ENCODE results near the gene WDR5.

Gene WDR5

DNA sequence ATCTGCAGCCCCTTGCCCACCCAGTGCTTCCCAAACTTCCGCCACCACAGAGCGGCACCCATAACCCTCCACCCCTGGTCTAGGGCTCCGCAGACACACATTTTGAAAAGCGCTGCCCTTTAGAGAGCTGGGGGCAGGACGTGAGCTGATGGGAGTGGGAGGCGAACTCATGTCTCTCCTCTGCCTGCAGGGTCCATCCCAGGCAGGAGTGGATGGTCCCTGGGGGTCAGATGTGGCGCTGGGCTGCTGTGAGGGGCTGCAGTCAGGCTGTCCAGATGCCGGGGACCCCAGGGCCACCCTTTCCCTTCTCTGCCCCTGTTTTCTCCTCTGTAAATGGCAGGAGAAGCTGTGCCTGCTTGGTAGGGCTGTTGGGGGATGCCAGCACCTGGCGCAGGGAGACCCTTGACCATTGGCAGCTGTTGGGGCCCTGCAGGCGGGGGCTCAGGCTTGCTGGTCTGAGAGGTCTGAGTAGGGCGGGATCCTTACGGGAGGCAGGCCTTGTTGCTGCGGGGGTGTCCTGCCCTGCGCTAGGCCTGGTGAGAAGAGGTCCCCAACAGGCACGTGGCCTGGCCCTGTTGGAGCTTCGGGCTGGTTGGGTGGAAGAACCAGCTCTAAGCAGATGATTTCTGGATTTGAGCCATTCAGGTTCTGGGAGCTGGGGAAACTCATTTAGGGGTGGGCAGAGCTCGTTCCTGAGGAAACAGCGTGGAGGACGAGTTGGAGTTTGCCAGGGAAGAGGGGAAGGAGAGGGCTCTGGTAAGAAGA is 38.8 kb downstream of the WDR5 start:
- Histone ChIP-seq H3K27ac (ENCODE audit: low read depth, low read length) (no peak overlapping the region), H3K27me3 (ENCODE audit: control insufficient read depth, insufficient read depth, low read length) (peaks cover 13% of the 10 kb centered on the region), H3K4me3 (ENCODE audit: low read length) (no peak overlapping the region), H3K4me1 (ENCODE audit: control insufficient read depth, insufficient read depth, low read length) (peaks cover 3% of the 10 kb centered on the region), H3K9ac (ENCODE audit: low read length) (no peak overlapping the region), H3K36me3 (ENCODE audit: control insufficient read depth, insufficient read depth, low read length) (no peaks in the 10 kb centered on the region)

DNA sequence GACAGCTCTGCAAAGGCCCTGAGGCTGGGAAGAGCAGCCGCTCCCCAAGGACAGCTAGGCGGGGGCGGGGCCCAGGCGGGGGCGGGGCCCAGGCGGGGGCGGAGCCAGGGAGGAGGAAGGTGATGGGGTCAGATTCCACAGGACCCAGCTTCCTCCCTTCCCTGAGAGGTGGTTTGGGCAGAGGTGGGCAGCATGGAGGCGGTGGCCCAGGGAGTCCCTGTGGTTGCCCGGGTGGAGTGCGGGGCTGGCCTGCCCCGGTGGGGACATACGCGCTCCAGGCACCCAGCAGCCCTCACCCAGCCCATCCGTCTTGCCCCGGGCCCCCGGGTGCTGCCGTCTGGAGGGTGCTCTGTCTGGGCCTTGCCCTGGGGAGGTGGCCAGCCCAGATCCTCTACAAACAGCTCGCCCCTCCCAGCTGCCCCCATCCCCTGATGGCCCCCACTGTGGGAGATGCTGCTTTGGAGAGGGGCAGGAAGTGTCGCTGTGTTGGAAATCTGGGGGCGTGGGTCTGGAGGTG is 39.5 kb downstream of the WDR5 start:
- Histone ChIP-seq H3K9ac (ENCODE audit: low read length) (no peak overlapping the region), H3K27me3 (ENCODE audit: control insufficient read depth, insufficient read depth, low read length) (peaks cover 16% of the 10 kb centered on the region), H3K4me1 (ENCODE audit: control insufficient read depth, insufficient read depth, low read length) (peaks cover 3% of the 10 kb centered on the region), H3K27ac (ENCODE audit: low read depth, low read length) (no peak overlapping the region), H3K36me3 (ENCODE audit: control insufficient read depth, insufficient read depth, low read length) (no peaks in the 10 kb centered on the region), H3K4me3 (ENCODE audit: low read length) (no peak overlapping the region)

DNA sequence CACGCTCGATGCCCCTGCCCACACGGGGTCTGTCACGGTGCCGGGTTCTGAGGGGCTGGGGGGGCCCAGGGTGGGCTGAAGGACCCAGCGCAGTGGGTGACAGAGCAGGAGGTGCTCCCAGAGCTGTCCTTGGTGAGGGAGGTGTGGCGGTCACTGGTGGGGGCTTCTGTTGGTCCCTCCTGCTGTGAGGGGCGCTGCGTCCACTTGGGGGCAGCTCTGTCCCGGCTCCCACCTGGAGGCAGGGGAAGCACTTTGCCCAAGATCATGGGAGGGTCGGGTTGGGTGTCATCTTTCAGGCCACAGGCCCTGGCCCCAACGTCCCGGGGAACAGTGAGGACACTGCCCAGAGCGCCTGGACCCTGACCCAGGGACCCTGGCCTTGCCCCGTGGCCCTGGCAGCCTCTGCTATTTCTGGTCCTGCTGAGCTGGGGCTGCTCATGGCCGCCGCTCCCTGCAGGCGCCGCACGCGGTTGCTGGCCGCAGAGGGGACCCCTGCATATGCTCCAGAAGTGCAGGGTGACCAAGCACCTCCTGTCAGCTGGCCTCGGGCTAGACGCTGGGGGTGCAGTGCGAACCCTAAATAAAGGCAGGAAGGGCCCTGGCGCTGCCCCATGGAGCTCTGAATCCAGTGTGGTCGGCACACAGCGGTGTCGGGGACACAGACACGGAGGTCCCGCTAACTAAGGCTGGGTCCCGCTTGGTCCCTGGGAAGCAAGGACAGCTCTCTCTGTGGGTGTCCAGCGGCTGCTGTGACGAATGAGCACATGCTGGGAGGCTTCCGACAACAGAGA is 40.1 kb downstream of the WDR5 start:
- Histone ChIP-seq H3K9ac (ENCODE audit: low read length) (no peak overlapping the region), H3K4me1 (ENCODE audit: control insufficient read depth, insufficient read depth, low read length) (peaks cover 3% of the 10 kb centered on the region), H3K4me3 (ENCODE audit: low read length) (no peak overlapping the region), H3K36me3 (ENCODE audit: control insufficient read depth, insufficient read depth, low read length) (no peaks in the 10 kb centered on the region), H3K27me3 (ENCODE audit: control insufficient read depth, insufficient read depth, low read length) (peaks cover 16% of the 10 kb centered on the region), H3K27ac (ENCODE audit: low read depth, low read length) (no peak overlapping the region)

DNA sequence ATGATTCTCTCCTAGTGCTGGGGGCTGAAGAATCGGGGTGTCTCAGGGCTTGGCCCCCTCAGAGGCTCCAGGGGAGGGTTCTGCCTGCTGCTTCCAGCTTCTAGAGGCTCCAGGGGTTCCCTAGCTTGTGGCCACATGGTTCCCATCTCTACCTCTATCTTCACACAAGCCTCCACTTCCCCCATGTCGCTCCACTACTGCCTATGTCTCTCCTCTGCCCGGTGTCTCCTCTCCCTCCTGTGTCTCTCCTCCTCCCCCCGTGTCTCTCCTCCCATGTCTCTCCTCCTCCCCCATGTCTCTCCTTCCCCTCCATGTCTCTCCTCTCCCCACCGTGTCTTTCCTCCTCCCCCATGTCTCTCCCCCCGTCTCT is 40.7 kb downstream of the WDR5 start:
- H3K4me1 ChIP-seq (ENCODE audit: control insufficient read depth, insufficient read depth, low read length): peaks cover 3% of the 10 kb centered on the region
- no peak overlapping the region for H3K9ac ChIP-seq (ENCODE audit: low read length)
- no peaks in the 10 kb centered on the region for H3K36me3 ChIP-seq (ENCODE audit: control insufficient read depth, insufficient read depth, low read length)
- no peak overlapping the region for H3K4me3 ChIP-seq (ENCODE audit: low read length)
- H3K27ac ChIP-seq (ENCODE audit: low read depth, low read length): no peak overlapping the region
- H3K27me3 ChIP-seq (ENCODE audit: control insufficient read depth, insufficient read depth, low read length): peaks cover 16% of the 10 kb centered on the region

DNA sequence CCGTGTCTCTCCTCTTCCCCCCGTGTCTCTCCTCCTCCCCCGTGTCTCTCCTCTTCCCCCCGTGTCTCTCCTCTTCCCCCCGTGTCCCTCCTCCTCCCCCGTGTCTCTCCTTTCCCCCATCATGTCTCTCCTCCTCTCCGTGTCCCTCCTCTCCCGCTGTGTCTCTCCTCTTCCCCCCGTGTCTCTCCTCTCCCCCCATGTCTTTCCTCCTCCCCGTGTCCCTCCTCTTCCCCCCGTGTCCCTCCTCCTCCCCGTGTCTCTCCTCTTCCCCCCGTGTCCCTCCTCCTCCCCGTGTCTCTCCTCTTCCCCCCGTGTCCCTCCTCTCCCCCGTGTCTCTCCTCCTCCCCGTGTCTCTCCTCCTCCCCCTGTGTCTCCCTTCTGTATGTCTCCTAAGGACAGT is 41.3 kb downstream of the WDR5 start:
- Histone ChIP-seq H3K36me3 (ENCODE audit: control insufficient read depth, insufficient read depth, low read length) (no peaks in the 10 kb centered on the region), H3K4me1 (ENCODE audit: control insufficient read depth, insufficient read depth, low read length) (peaks cover 2% of the 10 kb centered on the region), H3K4me3 (ENCODE audit: low read length) (no peak overlapping the region), H3K27ac (ENCODE audit: low read depth, low read length) (no peak overlapping the region), H3K9ac (ENCODE audit: low read length) (no peak overlapping the region), H3K27me3 (ENCODE audit: control insufficient read depth, insufficient read depth, low read length) (peaks cover 16% of the 10 kb centered on the region)

DNA sequence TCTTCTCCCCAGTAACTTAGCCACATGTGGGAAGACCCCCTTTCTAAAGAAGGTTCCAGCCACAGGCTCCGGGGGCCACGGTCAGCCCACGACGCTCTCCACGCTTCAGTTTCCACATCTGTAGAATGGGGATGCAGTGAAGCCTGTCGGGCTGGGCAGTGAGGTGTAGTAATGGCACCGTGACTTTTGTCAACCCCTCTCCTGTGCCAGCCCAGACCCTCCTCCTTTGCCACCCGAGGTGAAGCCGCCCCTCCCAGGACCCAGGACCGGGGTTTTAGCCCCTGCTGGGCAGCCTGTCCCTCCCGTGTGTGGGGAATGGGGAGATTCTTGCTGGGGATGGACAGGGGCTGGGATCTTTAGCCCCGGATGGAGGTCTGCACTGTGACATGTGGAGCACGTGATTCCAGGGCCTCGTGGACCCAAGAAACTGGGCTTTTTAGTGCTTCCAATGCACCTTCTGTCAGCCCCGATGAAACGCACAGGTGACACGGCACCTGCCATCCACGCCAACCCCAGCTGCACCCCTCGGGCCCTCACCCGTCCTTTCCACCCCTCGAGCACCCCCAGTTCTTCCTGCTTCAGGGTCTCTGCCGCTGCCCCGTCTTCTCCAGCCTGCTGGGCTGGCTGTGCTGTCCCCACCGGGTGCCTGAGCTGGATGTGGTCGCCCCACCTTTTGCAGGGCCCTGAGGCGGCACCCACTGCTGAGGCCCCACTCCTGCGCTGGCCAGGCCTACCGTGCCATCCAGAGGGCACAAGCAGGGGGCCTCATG is 41.9 kb downstream of the WDR5 start:
- Histone ChIP-seq H3K4me1 (ENCODE audit: control insufficient read depth, insufficient read depth, low read length) (no peaks in the 10 kb centered on the region), H3K9ac (ENCODE audit: low read length) (no peak overlapping the region), H3K27me3 (ENCODE audit: control insufficient read depth, insufficient read depth, low read length) (peaks cover 16% of the 10 kb centered on the region), H3K27ac (ENCODE audit: low read depth, low read length) (no peak overlapping the region), H3K4me3 (ENCODE audit: low read length) (no peak overlapping the region), H3K36me3 (ENCODE audit: control insufficient read depth, insufficient read depth, low read length) (no peaks in the 10 kb centered on the region)

DNA sequence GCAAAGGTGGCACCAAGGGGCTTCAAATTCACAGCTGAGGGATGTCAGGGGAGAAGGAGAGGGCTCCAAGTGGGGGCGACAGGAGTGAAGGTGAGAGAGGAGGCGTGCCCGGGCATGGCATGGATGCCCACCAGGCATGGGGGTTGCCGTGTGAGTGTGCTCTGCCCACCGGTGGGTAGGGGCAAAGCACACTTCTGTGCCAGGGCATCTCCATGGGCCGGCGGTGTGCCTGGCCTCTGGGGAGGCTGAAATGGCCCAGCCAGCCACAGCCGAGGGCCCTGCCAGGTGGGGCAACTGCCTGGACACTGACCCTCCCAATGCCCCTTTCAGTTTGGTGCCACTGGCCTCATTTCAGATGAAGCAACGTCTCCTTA is 42.5 kb downstream of the WDR5 start:
- Histone ChIP-seq H3K27me3 (ENCODE audit: control insufficient read depth, insufficient read depth, low read length) (peaks cover 16% of the 10 kb centered on the region), H3K27ac (ENCODE audit: low read depth, low read length) (no peak overlapping the region), H3K9ac (ENCODE audit: low read length) (no peak overlapping the region), H3K36me3 (ENCODE audit: control insufficient read depth, insufficient read depth, low read length) (no peaks in the 10 kb centered on the region), H3K4me1 (ENCODE audit: control insufficient read depth, insufficient read depth, low read length) (no peaks in the 10 kb centered on the region), H3K4me3 (ENCODE audit: low read length) (no peak overlapping the region)

DNA sequence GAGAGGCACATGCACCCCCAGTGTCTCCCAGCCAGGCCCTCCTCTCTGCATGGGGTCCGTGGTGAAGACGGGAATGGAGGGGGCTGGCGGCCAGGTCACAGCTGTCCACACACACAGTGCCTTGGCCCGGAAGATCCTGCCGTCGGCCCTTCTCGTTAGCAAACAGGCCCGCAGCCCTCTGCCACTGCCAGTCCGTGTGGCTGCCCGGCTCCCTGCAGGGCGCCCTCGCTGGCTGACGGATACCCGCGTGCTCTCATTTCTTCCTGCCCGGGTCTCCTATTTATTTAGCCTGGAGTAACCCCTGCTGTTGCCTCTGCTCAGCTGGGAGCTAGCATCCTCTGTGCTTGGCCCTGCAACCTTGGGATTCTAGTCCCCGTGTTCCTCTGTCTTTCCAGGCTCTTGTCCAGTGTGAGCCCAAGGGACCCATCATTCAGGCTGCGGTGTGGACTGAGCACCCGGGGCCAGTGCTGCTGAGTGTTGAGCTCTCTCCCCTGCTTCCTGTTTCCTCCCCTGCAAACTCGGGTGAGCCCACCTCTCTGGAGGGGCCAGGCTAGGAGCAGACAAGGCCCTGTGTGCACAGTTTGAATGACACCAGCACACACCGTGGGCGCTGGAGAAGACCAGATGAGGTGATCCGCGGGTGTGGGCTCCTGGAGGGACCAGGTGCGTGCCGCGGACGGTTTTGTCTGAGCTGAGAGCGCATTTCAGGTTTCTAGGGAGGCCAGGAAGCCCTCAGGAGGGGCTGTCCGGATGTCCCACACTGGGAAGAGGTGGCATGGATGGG is 43.1 kb downstream of the WDR5 start:
- Histone ChIP-seq H3K4me1 (ENCODE audit: control insufficient read depth, insufficient read depth, low read length) (no peaks in the 10 kb centered on the region), H3K27ac (ENCODE audit: low read depth, low read length) (no peak overlapping the region), H3K36me3 (ENCODE audit: control insufficient read depth, insufficient read depth, low read length) (no peaks in the 10 kb centered on the region), H3K9ac (ENCODE audit: low read length) (no peak overlapping the region), H3K4me3 (ENCODE audit: low read length) (no peak overlapping the region), H3K27me3 (ENCODE audit: control insufficient read depth, insufficient read depth, low read length) (peaks cover 16% of the 10 kb centered on the region)

DNA sequence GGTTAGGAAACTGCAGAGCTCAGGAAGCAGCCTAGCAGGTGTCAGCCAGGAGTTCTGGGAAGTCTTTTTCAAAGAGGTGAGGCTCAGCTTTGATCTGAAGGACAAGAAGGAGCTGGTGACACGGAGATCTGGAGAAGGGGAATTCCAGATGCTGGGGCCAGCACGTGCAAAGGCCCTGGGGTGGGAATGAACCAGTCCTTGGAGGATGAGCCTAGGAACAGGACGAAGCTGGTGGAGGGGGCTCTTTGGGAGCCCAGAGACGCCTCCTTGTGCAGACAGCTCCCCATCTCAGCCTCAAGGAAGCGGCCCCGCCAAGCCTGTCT is 43.7 kb downstream of the WDR5 start:
- peaks cover 16% of the 10 kb centered on the region for H3K27me3 ChIP-seq (ENCODE audit: control insufficient read depth, insufficient read depth, low read length)
- H3K4me1 ChIP-seq (ENCODE audit: control insufficient read depth, insufficient read depth, low read length): no peaks in the 10 kb centered on the region
- no peak overlapping the region for H3K4me3 ChIP-seq (ENCODE audit: low read length)
- no peak overlapping the region for H3K9ac ChIP-seq (ENCODE audit: low read length)
- no peak overlapping the region for H3K27ac ChIP-seq (ENCODE audit: low read depth, low read length)
- no peaks in the 10 kb centered on the region for H3K36me3 ChIP-seq (ENCODE audit: control insufficient read depth, insufficient read depth, low read length)

DNA sequence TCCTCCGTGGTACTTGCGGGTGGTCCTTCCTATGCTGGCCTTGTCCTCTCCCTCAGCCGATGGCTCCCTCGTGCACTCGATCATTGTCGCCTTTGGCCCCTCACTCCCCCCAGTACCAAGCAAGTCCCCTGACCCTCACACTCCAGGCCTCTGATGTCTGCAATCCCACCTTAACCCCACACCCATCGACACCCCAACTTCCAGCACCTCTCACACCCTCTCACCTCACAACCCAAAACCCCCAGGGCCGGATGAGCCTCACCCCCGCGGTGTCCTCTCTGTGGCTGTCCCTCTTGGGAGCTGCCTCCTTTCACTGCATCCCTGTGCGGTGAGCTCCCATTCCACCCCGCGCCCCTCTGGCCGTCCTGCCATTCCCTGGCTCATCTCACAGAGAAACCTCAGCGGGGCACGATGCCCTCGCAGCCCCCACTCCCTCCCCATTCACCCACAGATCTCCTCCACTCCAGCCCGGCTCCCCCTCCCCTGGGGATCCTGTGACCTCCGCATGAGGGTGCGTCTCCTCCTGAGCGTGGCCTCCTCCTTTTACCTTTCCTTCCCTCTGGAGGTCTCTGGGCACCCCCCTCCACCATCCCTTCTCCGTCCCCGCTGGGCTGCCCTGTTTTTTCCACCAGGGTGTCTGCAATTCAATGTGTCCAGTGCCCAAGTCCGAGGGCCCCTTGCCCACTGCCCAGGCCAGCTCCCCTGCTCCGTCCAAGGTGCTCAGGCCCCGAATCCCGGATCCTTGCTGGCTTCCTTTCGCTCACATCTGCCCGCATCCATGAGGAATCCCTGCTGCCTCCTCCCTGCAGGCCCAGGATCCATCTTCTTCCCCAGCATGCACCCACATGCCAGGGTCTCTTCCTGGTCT is 44.3 kb downstream of the WDR5 start:
- no peaks in the 10 kb centered on the region for H3K4me1 ChIP-seq (ENCODE audit: control insufficient read depth, insufficient read depth, low read length)

DNA sequence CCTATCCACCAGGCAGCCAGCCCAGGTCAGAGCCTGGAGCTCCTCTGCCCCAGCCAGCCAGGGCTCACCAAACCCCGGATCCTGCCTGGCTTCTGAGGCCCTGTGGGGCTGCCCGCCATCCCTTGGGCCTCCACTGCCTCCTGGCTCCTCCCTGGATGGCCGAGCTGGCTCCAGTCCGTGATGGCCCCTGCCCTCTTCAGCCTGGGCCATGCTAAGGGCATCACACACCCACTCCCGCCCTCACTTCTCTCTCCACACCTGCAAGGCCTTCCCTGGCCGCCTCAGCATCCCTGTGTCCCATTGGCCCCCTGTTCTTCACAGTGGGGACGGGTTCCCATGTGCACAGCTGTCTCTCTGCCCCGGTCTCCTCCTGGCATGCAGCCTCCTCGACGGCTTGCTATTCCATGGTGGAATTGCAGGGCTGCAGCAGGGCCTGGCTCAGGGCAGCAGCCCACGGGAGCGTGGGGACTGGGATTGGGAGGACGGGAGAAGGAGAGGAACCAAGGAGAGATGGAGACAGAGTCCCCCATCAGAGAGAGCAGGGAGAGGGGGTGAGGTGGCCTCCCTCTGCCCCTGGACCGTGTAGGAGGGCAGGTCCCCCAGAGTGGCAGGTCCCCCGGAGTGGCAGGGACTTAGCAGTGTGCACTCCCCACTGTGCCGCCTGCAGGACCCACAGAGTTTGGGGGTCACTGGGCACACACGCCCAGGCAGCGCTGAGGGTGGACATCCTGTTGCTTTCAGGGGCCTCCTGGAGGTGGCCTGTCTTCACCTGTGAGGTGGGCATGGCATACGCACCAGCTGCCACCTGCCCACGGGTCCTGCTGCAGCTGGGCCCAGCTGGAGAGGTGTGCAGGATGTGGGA is 45.1 kb downstream of the WDR5 start:
- H3K4me3 ChIP-seq (ENCODE audit: low read length): no peak overlapping the region
- H3K27me3 ChIP-seq (ENCODE audit: control insufficient read depth, insufficient read depth, low read length): peaks cover 14% of the 10 kb centered on the region
- no peak overlapping the region for H3K9ac ChIP-seq (ENCODE audit: low read length)
- no peaks in the 10 kb centered on the region for H3K36me3 ChIP-seq (ENCODE audit: control insufficient read depth, insufficient read depth, low read length)
- no peak overlapping the region for H3K27ac ChIP-seq (ENCODE audit: low read depth, low read length)
- H3K4me1 ChIP-seq (ENCODE audit: control insufficient read depth, insufficient read depth, low read length): no peaks in the 10 kb centered on the region

More for the DNA sequence above, 44.3 kb downstream of the WDR5 start:
- Histone ChIP-seq H3K27ac (ENCODE audit: low read depth, low read length) (no peak overlapping the region), H3K4me3 (ENCODE audit: low read length) (no peak overlapping the region), H3K27me3 (ENCODE audit: control insufficient read depth, insufficient read depth, low read length) (peaks cover 16% of the 10 kb centered on the region), H3K9ac (ENCODE audit: low read length) (no peak overlapping the region), H3K36me3 (ENCODE audit: control insufficient read depth, insufficient read depth, low read length) (no peaks in the 10 kb centered on the region)
